ENCODE data around the gene SEPSECS. TPM values are rescaled to one million over a fixed set of nuclear protein-coding genes. Genes with fewer than 3 reads are reported as not detected.

SEPSECS gene
- total and polyA plus RNA-seq, 2 donors (not counting 3 experiments of a cell fraction or from before 2014, with no cell fraction given) = 2.8 to 8.3 TPM

DNA sequence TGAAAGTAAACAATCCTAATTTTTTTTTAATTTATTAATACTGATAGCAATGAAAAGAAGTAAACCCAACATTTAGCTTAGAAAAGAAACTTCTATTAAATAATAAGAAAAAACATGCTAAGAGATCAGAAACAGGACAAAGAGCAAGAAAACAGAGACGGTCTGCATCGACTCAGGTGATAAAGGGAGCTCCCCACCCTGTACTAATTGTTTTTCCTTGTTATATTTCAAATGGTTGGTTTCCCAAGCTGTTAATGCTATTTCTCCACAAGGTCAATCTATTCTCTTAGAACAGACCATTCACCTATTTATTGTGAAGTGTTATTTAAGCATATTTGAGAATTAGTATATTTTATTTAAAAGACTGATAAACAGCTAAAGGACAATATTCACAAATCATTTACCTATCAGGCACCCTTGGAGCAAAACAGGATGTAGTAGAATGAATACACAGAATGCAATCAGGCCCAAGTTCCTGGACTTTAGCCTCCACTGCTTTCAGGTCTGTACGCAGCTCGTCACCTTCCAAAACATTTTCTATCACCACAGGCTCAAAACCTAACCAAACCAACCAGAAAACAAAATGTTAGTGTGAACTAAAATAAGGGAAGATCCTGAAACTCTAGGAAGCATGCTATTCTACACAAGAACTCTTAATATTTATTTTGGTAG is 5.5 kb downstream of the SEPSECS start:
- H3K79me2 ChIP-seq (ENCODE audit: control insufficient read depth, insufficient read depth, low read length) = no peaks in the 10 kb centered on the region
- intact Hi-C loops (cut with micrococcal nuclease) = no loop called here
- no TSS peak for BruUV-seq (replicated peaks)

DNA sequence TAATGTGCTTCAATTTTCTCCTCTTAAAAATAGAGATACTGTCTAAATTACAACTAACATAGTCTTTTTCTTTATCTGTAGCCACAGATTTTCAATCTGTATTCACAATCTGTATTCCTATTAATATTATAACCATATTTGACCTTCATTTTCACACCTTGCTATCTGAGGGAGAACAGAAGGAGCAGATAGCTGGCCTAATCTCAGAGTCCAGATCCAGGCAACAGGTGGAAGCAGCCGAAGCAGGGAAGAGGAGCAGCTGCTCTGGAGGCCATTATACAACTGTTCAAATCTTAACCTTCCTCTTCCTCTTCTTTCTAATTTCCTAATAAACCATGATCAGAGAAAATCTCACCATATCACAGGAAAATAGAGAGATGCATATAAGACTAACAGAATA is 14.2 kb downstream of the SEPSECS start:
- intact Hi-C loops (cut with micrococcal nuclease) = no loop called here
- Histone ChIP-seq H3K9ac (replicated peaks; ENCODE audit: extremely low read depth, insufficient read depth, low read length) (no peak overlapping the region), H3K4me2 (ENCODE audit: insufficient read depth, low read length) (no peak overlapping the region), H3K27me3 (ENCODE audit: control insufficient read depth in 2 of 2, insufficient read depth in 2 of 2, low read length in 2 of 2) (no peaks in the 10 kb centered on the region), H4K20me1 (replicated peaks; ENCODE audit: control insufficient read depth, extremely low read depth, insufficient read depth, low read length) (no peaks in the 10 kb centered on the region), H3K9me3 (replicated peaks; ENCODE audit: control insufficient read depth, insufficient read depth, low read length) (no peaks in the 10 kb centered on the region), H3K79me2 (ENCODE audit: control insufficient read depth, insufficient read depth, low read length) (no peaks in the 10 kb centered on the region), H3K4me1 (ENCODE audit: control insufficient read depth, extremely low read depth, insufficient read depth, low read length) (no peaks in the 10 kb centered on the region), H3K4me3 (replicated peaks in 1 of 3; ENCODE audit: insufficient read depth in 1 of 3, low read depth in 1 of 3, low read length in 3 of 3) (no peak overlapping the region), H3K27ac (ENCODE audit: insufficient read depth, low read depth, low read length) (no peak overlapping the region), H3K9me1 (replicated peaks; ENCODE audit: control insufficient read depth, extremely low read depth, insufficient read depth, low read length) (no peaks in the 10 kb centered on the region), H3K36me3 (ENCODE audit: control insufficient read depth in 2 of 2, extremely low read depth in 1 of 2, insufficient read depth in 2 of 2, low read length in 2 of 2) (no peaks in the 10 kb centered on the region), H2AFZ (ENCODE audit: low read depth, low read length) (no peak overlapping the region)
- POLR2A ChIA-PET = no interaction called here
- CTCF ChIA-PET = interaction anchor here (0.8 to 1.4 kb wide), 2 partner anchors 221 to 410 kb away, joined by 3 to 4 read pairs; no protein-coding TSS in a partner anchor
- TF ChIP-seq POLR2AphosphoS5 (IDR thresholded peaks at IDR 0.05; ENCODE audit: insufficient read depth, low read depth, low read length) (no peak), FOS (IDR thresholded peaks at IDR 0.05; ENCODE audit: borderline replicate concordance, insufficient read depth, low read length) (no peak), JUN (IDR thresholded peaks at IDR 0.05; ENCODE audit: borderline replicate concordance, insufficient read depth, insufficient read length, low read depth) (no peak), MYC (IDR thresholded peaks at IDR 0.05; ENCODE audit: low read depth, low read length) (no peak), GATA2 (IDR thresholded peaks at IDR 0.05; ENCODE audit: insufficient read depth, insufficient read length, low read depth, low read length) (no peak)
- TF ChIP-seq, protein P1, sequence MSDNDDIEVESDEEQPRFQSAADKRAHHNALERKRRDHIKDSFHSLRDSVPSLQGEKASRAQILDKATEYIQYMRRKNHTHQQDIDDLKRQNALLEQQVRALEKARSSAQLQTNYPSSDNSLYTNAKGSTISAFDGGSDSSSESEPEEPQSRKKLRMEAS (IDR thresholded peaks at IDR 0.05; ENCODE audit: insufficient read depth, insufficient read length) = no peak
- dilution Hi-C loops (cut with MboI; ENCODE audit: extremely low pct_ligation_motif_present, low sequenced_read_pairs) = no loop called here
- no TSS peak for BruUV-seq (replicated peaks)
- FAIRE-seq (no peak), DNase-seq (ENCODE audit: low read depth, low spot score) (no peak)

More for the DNA sequence above, 5.5 kb downstream of the SEPSECS start:
- H3K27ac ChIP-seq (ENCODE audit: insufficient read depth, low read depth, low read length) = no peak overlapping the region
- CTCF ChIA-PET = interaction anchor here (0.8 to 1.8 kb wide), 3 partner anchors 10 to 212 kb away, joined by 3 to 8 read pairs (median 5); partner anchors contain the start of gene ZCCHC4
- H3K4me3 ChIP-seq (replicated peaks in 1 of 3; ENCODE audit: insufficient read depth in 1 of 3, low read depth in 1 of 3, low read length in 3 of 3) = no peak overlapping the region
- H3K36me3 ChIP-seq (ENCODE audit: control insufficient read depth in 2 of 2, extremely low read depth in 1 of 2, insufficient read depth in 2 of 2, low read length in 2 of 2) = no peaks in the 10 kb centered on the region
- FAIRE-seq = no peak
- no peaks in the 10 kb centered on the region for H4K20me1 ChIP-seq (replicated peaks; ENCODE audit: control insufficient read depth, extremely low read depth, insufficient read depth, low read length)
- POLR2A ChIA-PET = interaction anchor here (1.1 kb wide), 1 partner anchor 10 kb away, joined by 3 read pairs; no protein-coding TSS in a partner anchor
- no peaks in the 10 kb centered on the region for H3K9me3 ChIP-seq (replicated peaks; ENCODE audit: control insufficient read depth, insufficient read depth, low read length)
- H3K9me1 ChIP-seq (replicated peaks; ENCODE audit: control insufficient read depth, extremely low read depth, insufficient read depth, low read length) = no peaks in the 10 kb centered on the region
- DNase-seq (ENCODE audit: low read depth, low spot score) = no peak
- no peak overlapping the region for H2AFZ ChIP-seq (ENCODE audit: low read depth, low read length)
- H3K4me2 ChIP-seq (ENCODE audit: insufficient read depth, low read length) = no peak overlapping the region
- H3K27me3 ChIP-seq (ENCODE audit: control insufficient read depth in 2 of 2, insufficient read depth in 2 of 2, low read length in 2 of 2) = no peaks in the 10 kb centered on the region
- dilution Hi-C loops (cut with MboI; ENCODE audit: extremely low pct_ligation_motif_present, low sequenced_read_pairs) = no loop called here
- H3K4me1 ChIP-seq (ENCODE audit: control insufficient read depth, extremely low read depth, insufficient read depth, low read length) = no peaks in the 10 kb centered on the region
- no peak for TF ChIP-seq FOS (IDR thresholded peaks at IDR 0.05; ENCODE audit: borderline replicate concordance, insufficient read depth, low read length)
- TF ChIP-seq, protein P2, sequence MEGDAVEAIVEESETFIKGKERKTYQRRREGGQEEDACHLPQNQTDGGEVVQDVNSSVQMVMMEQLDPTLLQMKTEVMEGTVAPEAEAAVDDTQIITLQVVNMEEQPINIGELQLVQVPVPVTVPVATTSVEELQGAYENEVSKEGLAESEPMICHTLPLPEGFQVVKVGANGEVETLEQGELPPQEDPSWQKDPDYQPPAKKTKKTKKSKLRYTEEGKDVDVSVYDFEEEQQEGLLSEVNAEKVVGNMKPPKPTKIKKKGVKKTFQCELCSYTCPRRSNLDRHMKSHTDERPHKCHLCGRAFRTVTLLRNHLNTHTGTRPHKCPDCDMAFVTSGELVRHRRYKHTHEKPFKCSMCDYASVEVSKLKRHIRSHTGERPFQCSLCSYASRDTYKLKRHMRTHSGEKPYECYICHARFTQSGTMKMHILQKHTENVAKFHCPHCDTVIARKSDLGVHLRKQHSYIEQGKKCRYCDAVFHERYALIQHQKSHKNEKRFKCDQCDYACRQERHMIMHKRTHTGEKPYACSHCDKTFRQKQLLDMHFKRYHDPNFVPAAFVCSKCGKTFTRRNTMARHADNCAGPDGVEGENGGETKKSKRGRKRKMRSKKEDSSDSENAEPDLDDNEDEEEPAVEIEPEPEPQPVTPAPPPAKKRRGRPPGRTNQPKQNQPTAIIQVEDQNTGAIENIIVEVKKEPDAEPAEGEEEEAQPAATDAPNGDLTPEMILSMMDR (IDR thresholded peaks at IDR 0.05; ENCODE audit: extremely low read depth in 1 of 2, insufficient read depth in 1 of 2, low read depth in 1 of 2, low read length in 2 of 2) = no peak
- TF ChIP-seq POLR2AphosphoS5 (IDR thresholded peaks at IDR 0.05; ENCODE audit: insufficient read depth, low read depth, low read length) = no peak
- no peak overlapping the region for H3K9ac ChIP-seq (replicated peaks; ENCODE audit: extremely low read depth, insufficient read depth, low read length)
